Activated CD4-positive, alpha-beta T cell treated with anti-CD3 and anti-CD28 coated beads, Interleukin-2, amount 50 U/mL, for 24 hours (primary cell): Measurements from ENCODE around the gene TECRL.

Source experiments
- DNase-seq, 2 donors: peaks; one replicate each; pipeline ENCODE4 v3.0.0-alpha.2; 2020; ENCODE audit warnings: low read depth in 1 of 2, low spot score in 1 of 2

TECRL gene

GRCh38 chr4:64409300-64409699, at the start of gene TECRL:
Gene TECRL, minus strand, starts transcription at chr4:64409450. Its CDS starts 99 bp downstream, at chr4:64409351.
- DNase-seq: no peak

GRCh38 chr4:64432674-64433073, 23.4 kb upstream of the TECRL start:
- no peak for DNase-seq

- DNase-seq: no peak
These were observed 21.7 kb upstream of the TECRL start for GRCh38 chr4:64430933-64431332.

- DNase-seq: no peak
These were observed 8.7 kb upstream of the TECRL start for GRCh38 chr4:64417974-64418373.

GRCh38 chr4:64407000-64407399, 2.2 kb downstream of the TECRL start:
- no peak for DNase-seq

GRCh38 chr4:64405761-64406160, 3.5 kb downstream of the TECRL start:
- DNase-seq: no peak

- no peak for DNase-seq
These were observed 6.6 kb downstream of the TECRL start for GRCh38 chr4:64402684-64403083.

GRCh38 chr4:64399313-64400109, 9.7 kb downstream of the TECRL start:
- DNase-seq: no peak

- no peak for DNase-seq
These were observed 14.8 kb downstream of the TECRL start for GRCh38 chr4:64394469-64394868.

GRCh38 chr4:64388252-64388651, 21.0 kb downstream of the TECRL start:
- no peak for DNase-seq

GRCh38 chr4:64385220-64385619, 24.0 kb downstream of the TECRL start:
- no peak for DNase-seq

GRCh38 chr4:64384237-64385203, 24.7 kb downstream of the TECRL start:
- no peak for DNase-seq

GRCh38 chr4:64368741-64369140, 40.5 kb downstream of the TECRL start:
- no peak for DNase-seq

- no peak for DNase-seq
These were observed 47.9 kb downstream of the TECRL start for GRCh38 chr4:64361399-64361740.

GRCh38 chr4:64360664-64361398, 48.4 kb downstream of the TECRL start:
- DNase-seq: no peak

- DNase-seq: no peak
These were observed 49.8 kb downstream of the TECRL start for GRCh38 chr4:64359489-64359888.

GRCh38 chr4:64353904-64354303, 55.3 kb downstream of the TECRL start:
- no peak for DNase-seq

- DNase-seq: no peak
These were observed 67.5 kb downstream of the TECRL start for GRCh38 chr4:64341711-64342110.

GRCh38 chr4:64340218-64341110, 68.8 kb downstream of the TECRL start:
- DNase-seq: no peak

- DNase-seq: no peak
These were observed 74.3 kb downstream of the TECRL start for GRCh38 chr4:64334964-64335363.
